ENCODE measurements around the gene DSCAML1. TPM values are rescaled to one million over a fixed set of nuclear protein-coding genes. Genes with fewer than 3 reads are reported as not detected.

Gene DSCAML1
- total RNA-seq, 1 experiment from 2014 or later, result not detected

DNA sequence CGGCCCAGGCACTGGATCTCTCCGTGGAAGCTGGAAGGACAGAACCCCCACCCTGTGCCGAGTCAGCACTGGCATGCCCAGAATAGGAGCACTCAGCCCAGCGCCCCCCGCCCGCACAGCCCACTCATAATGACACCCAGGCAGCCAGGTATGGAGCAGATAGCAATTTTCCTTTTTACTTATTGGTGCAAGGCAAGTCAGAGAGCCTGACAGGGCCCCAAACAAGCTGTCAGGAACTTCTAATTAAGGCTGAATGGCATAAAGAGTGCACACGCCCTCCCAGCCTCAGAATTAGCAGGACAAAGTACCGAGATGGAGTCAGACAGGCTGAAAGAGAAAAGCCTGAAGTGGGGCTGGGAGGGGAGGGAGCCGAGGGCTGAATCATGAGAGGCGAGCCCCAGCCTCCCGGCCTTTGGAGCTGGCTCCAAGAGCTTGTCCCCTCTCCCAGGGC, 76.9 kb downstream of the DSCAML1 start:
- Histone ChIP-seq H3K9ac (ENCODE audit: low read length) (no peak overlapping the region), H3K79me2 (ENCODE audit: insufficient read depth, low read length) (no peaks in the 10 kb centered on the region), H3K9me3 (ENCODE audit: control insufficient read depth in 1 of 2, insufficient read depth in 1 of 2, low read depth in 1 of 2, low read length in 2 of 2) (no peaks in the 10 kb centered on the region), H2AFZ (ENCODE audit: low read depth, low read length, poor library complexity, severe bottlenecking) (no peak overlapping the region), H3K4me1 (ENCODE audit: control insufficient read depth in 1 of 2, insufficient read depth in 2 of 2, low read length in 2 of 2) (no peaks in the 10 kb centered on the region), H3K27ac (ENCODE audit: low read depth, low read length) (no peak overlapping the region), H3K36me3 (ENCODE audit: control insufficient read depth in 1 of 2, insufficient read depth in 2 of 2, low read length in 2 of 2) (no peaks in the 10 kb centered on the region), H3K9me2 (ENCODE audit: insufficient read depth) (no peaks in the 10 kb centered on the region), H3K4me2 (ENCODE audit: low read length) (no peak overlapping the region), H3K4me3 (replicated peaks in 1 of 2; ENCODE audit: low read depth in 1 of 2, low read length in 2 of 2) (no peak overlapping the region), H4K20me1 (ENCODE audit: insufficient read depth) (no peaks in the 10 kb centered on the region), H3K27me3 (ENCODE audit: insufficient read depth, low read length) (peaks cover 14% of the 10 kb centered on the region; the same call in 1 of the 2 replicates)
- DNase-seq (ENCODE audit: low read depth, low spot score), result no peak
- CTCF ChIA-PET, result no interaction called here
- no peak for ATAC-seq
- intact Hi-C loops (cut with micrococcal nuclease), result no loop called here
- RAD21 ChIA-PET (ENCODE audit: low non-redundant PET in 1 of 2, low total read pairs in 2 of 2, uncharacterized antibody in 2 of 2, unreplicated experiment in 2 of 2), result no interaction called here
- POLR2A ChIA-PET, result no interaction called here
- TF ChIP-seq, protein P1, sequence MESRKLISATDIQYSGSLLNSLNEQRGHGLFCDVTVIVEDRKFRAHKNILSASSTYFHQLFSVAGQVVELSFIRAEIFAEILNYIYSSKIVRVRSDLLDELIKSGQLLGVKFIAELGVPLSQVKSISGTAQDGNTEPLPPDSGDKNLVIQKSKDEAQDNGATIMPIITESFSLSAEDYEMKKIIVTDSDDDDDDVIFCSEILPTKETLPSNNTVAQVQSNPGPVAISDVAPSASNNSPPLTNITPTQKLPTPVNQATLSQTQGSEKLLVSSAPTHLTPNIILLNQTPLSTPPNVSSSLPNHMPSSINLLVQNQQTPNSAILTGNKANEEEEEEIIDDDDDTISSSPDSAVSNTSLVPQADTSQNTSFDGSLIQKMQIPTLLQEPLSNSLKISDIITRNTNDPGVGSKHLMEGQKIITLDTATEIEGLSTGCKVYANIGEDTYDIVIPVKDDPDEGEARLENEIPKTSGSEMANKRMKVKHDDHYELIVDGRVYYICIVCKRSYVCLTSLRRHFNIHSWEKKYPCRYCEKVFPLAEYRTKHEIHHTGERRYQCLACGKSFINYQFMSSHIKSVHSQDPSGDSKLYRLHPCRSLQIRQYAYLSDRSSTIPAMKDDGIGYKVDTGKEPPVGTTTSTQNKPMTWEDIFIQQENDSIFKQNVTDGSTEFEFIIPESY (IDR thresholded peaks at IDR 0.05; ENCODE audit: extremely low read depth, insufficient replicate concordance, low read length), result no peak
- TF ChIP-seq EZH2 (IDR thresholded peaks at IDR 0.05) (no peak), TCF7L2 (IDR thresholded peaks at IDR 0.05; ENCODE audit: borderline replicate concordance, extremely low read depth, insufficient read depth, insufficient read length) (no peak), YY1 (IDR thresholded peaks at IDR 0.05; ENCODE audit: extremely low read depth, insufficient replicate concordance, low read depth, low read length) (no peak), SP1 (IDR thresholded peaks at IDR 0.05; ENCODE audit: low read depth) (no peak), POLR2A (IDR thresholded peaks at IDR 0.05; ENCODE audit: borderline replicate concordance, extremely low read depth, insufficient read depth, insufficient read length) (no peak), EZH2phosphoT487 (IDR thresholded peaks at IDR 0.05; ENCODE audit: borderline replicate concordance) (no peak)
- BruUV-seq (replicated peaks), result no TSS peak

DNA sequence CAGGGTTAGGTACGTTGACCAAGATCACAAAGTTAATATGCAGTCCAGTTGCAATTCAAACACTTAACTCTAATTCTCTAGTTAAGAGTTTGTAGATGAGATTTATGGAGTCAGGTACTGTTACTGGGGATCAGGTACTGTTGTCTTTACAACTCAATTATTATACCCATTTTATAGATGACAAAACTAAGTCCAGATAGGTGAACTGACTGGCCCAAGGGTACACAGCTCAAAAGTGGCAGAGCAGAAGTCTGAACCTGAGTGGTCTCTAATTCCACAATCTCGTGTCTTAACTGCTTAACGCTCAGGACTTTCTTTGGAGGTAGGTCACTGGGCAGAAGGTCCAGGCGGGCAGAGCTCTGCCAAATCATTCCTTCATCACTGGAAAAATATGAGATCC, 77.5 kb downstream of the DSCAML1 start:
- no TSS peak for BruUV-seq (replicated peaks)

More for the DNA sequence above, 77.5 kb downstream of the DSCAML1 start:
- no peaks in the 10 kb centered on the region for H3K9me2 ChIP-seq (ENCODE audit: insufficient read depth)
- H3K27ac ChIP-seq (ENCODE audit: low read depth, low read length), result no peak overlapping the region
- H3K9ac ChIP-seq (ENCODE audit: low read length), result no peak overlapping the region
- no peak overlapping the region for H3K4me2 ChIP-seq (ENCODE audit: low read length)
- ChIA-PET POLR2A (no interaction called here), RAD21 (ENCODE audit: low non-redundant PET in 1 of 2, low total read pairs in 2 of 2, uncharacterized antibody in 2 of 2, unreplicated experiment in 2 of 2) (no interaction called here), CTCF (no interaction called here)
- H3K79me2 ChIP-seq (ENCODE audit: insufficient read depth, low read length), result no peaks in the 10 kb centered on the region
- intact Hi-C loops (cut with micrococcal nuclease), result no loop called here
- DNase-seq (ENCODE audit: low read depth, low spot score) (no peak), ATAC-seq (no peak)
- H4K20me1 ChIP-seq (ENCODE audit: insufficient read depth), result no peaks in the 10 kb centered on the region
- TF ChIP-seq JUND (IDR thresholded peaks at IDR 0.05) (no peak), ZFX (IDR thresholded peaks at IDR 0.05) (no peak), FOSL1 (IDR thresholded peaks at IDR 0.05; ENCODE audit: low read depth) (no peak), ZNF274 (IDR thresholded peaks at IDR 0.05; ENCODE audit: low read depth, low read length) (no peak), SRF (IDR thresholded peaks at IDR 0.05; ENCODE audit: low read depth) (no peak), POLR2AphosphoS5 (IDR thresholded peaks at IDR 0.05; ENCODE audit: low read depth, low read length) (no peak), POLR2A (IDR thresholded peaks at IDR 0.05; ENCODE audit: borderline replicate concordance, extremely low read depth, insufficient read depth, insufficient read length) (no peak), EZH2 (IDR thresholded peaks at IDR 0.05) (no peak)
- TF ChIP-seq, protein P1 (IDR thresholded peaks at IDR 0.05; ENCODE audit: extremely low read depth, insufficient replicate concordance, low read length), result no peak
- TF ChIP-seq, protein P2, sequence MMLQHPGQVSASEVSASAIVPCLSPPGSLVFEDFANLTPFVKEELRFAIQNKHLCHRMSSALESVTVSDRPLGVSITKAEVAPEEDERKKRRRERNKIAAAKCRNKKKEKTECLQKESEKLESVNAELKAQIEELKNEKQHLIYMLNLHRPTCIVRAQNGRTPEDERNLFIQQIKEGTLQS (IDR thresholded peaks at IDR 0.05), result no peak
- no peaks in the 10 kb centered on the region for H3K4me1 ChIP-seq (ENCODE audit: control insufficient read depth in 1 of 2, insufficient read depth in 2 of 2, low read length in 2 of 2)
- no peaks in the 10 kb centered on the region for H3K9me3 ChIP-seq (ENCODE audit: control insufficient read depth in 1 of 2, insufficient read depth in 1 of 2, low read depth in 1 of 2, low read length in 2 of 2)
- no peak overlapping the region for H3K4me3 ChIP-seq (replicated peaks in 1 of 2; ENCODE audit: low read depth in 1 of 2, low read length in 2 of 2)
- no peak overlapping the region for H2AFZ ChIP-seq (ENCODE audit: low read depth, low read length, poor library complexity, severe bottlenecking)
- peaks cover 14% of the 10 kb centered on the region; the same call in 1 of the 2 replicates for H3K27me3 ChIP-seq (ENCODE audit: insufficient read depth, low read length)
- no peaks in the 10 kb centered on the region for H3K36me3 ChIP-seq (ENCODE audit: control insufficient read depth in 1 of 2, insufficient read depth in 2 of 2, low read length in 2 of 2)

Measured in HCT116 (cell line).